OCI-LY1 (cell line): ENCODE results near the gene STRC.
"Not testable (repeated sequence)": the region's sequence is repeated elsewhere in the genome, so short reads cannot be mapped to it uniquely, and the experiment has no call there.

ENCODE experiments used
- H2AFZ ChIP-seq: fragments of 200-600 bp; sonication (generic), shearing (Covaris generic); 2 replicates; pipeline ENCODE4 v1.6.0; 2014; ENCODE audit warnings: antibody characterized with exemption, mild to moderate bottlenecking, low read length
- H3F3A ChIP-seq: fragments of 200-600 bp; sonication (generic), shearing (Covaris generic); 2 replicates; pipeline ENCODE4 v1.6.0; 2014; ENCODE audit warnings: mild to moderate bottlenecking, antibody characterized with exemption, low read length, moderate library complexity; ENCODE audit not compliant: insufficient read depth
- H3K27ac ChIP-seq: fragments of 200-600 bp; sonication (generic); 2 replicates; pipeline ENCODE4 v1.5.1; 2014; ENCODE audit warnings: low read length, mixed run types, mild to moderate bottlenecking, low read depth; ENCODE audit not compliant: poor library complexity, severe bottlenecking
- H3K27me3 ChIP-seq: fragments of 200-600 bp; sonication (generic); 2 replicates; pipeline ENCODE4 v1.6.0; 2014; ENCODE audit warnings: antibody characterized with exemption, mild to moderate bottlenecking, low read length, moderate library complexity; ENCODE audit not compliant: insufficient read depth
- H3K36me3 ChIP-seq: fragments of 200-600 bp; sonication (generic); 2 replicates; pipeline ENCODE4 v1.6.1; 2014; ENCODE audit warnings: mild to moderate bottlenecking, antibody characterized with exemption, low read length, moderate library complexity, mixed read lengths; ENCODE audit not compliant: insufficient read depth
- H3K4me1 ChIP-seq: fragments of 200-600 bp; sonication (generic); 2 replicates; pipeline ENCODE4 v1.5.1; 2014; ENCODE audit warnings: mild to moderate bottlenecking, low read length, moderate library complexity; ENCODE audit not compliant: insufficient read depth, severe bottlenecking
- H3K4me2 ChIP-seq: fragments of 200-600 bp; sonication (generic), shearing (Covaris generic); 2 replicates; pipeline ENCODE4 v1.6.1; 2014; ENCODE audit warnings: low read length
- H3K4me3 ChIP-seq: fragments of 200-600 bp; sonication (generic); 2 replicates; pipeline ENCODE4 v1.5.1; 2014; ENCODE audit warnings: low read length, low read depth, mild to moderate bottlenecking, mixed read lengths; ENCODE audit not compliant: poor library complexity, severe bottlenecking
- H3K79me2 ChIP-seq: fragments of 200-600 bp; shearing (Covaris generic); 2 replicates; pipeline ENCODE4 v1.6.1; 2016; ENCODE audit warnings: mixed run types, low read length, mixed read lengths; ENCODE audit not compliant: insufficient read depth
- H3K9ac ChIP-seq: fragments of 200-600 bp; sonication (generic), shearing (Covaris generic); 2 replicates; pipeline ENCODE4 v1.6.1; 2014; ENCODE audit warnings: mild to moderate bottlenecking, low read length, mixed read lengths
- H3K9me2 ChIP-seq: fragments of 200-600 bp; sonication (generic), shearing (Covaris generic); 2 replicates; pipeline ENCODE4 v1.6.1; 2014; ENCODE audit warnings: low read depth, mild to moderate bottlenecking, low read length, mixed read lengths
- H3K9me3 ChIP-seq: fragments of 200-600 bp; shearing (Covaris generic); 2 replicates; pipeline ENCODE4 v1.6.1; 2014; ENCODE audit warnings: low read length, mixed read lengths
- H4K20me1 ChIP-seq: fragments of 200-600 bp; sonication (generic), shearing (Covaris generic); 2 replicates; pipeline ENCODE4 v1.6.0; 2016; ENCODE audit warnings: mild to moderate bottlenecking, low read length; ENCODE audit not compliant: insufficient read depth
- EZH2 ChIP-seq: fragments of 200-600 bp; sonication (generic), shearing (Covaris generic); IDR thresholded peaks from 2 replicates; pipeline ENCODE4 v1.8.0; 2017; ENCODE audit warnings: borderline replicate concordance, mixed run types, mild to moderate bottlenecking, antibody characterized with exemption, low read length, moderate library complexity, mixed read lengths
- TF ChIP-seq, protein P1 (sequence below): fragments of 200-600 bp; sonication (generic), shearing (Covaris generic); IDR thresholded peaks from 2 replicates; pipeline ENCODE4 v1.5.1; 2017; ENCODE audit warnings: mild to moderate bottlenecking, antibody characterized with exemption, low read length, moderate library complexity, mixed read lengths

STRC gene

GRCh38 chr15:43566615-43567014, 52.0 kb downstream of the STRC start:
- not testable (repeated sequence) for H3K36me3 ChIP-seq, H3K9me2 ChIP-seq, H2AFZ ChIP-seq, H3K27ac ChIP-seq, H3K27me3 ChIP-seq, H3K9ac ChIP-seq, H4K20me1 ChIP-seq, H3F3A ChIP-seq, H3K9me3 ChIP-seq, H3K79me2 ChIP-seq, H3K4me1 ChIP-seq, H3K4me3 ChIP-seq, H3K4me2 ChIP-seq

GRCh38 chr15:43563793-43564192, 54.8 kb downstream of the STRC start:
- H3K27ac ChIP-seq, H3K4me1 ChIP-seq, H3K27me3 ChIP-seq, H3K9ac ChIP-seq, H3K9me2 ChIP-seq, H3K4me3 ChIP-seq, H4K20me1 ChIP-seq, H3K4me2 ChIP-seq, H3F3A ChIP-seq, H3K36me3 ChIP-seq, H3K9me3 ChIP-seq, H3K79me2 ChIP-seq, H2AFZ ChIP-seq: not testable (repeated sequence)

- H3K4me3 ChIP-seq, H2AFZ ChIP-seq, H3K4me1 ChIP-seq, H3K9me3 ChIP-seq, H4K20me1 ChIP-seq, H3K9ac ChIP-seq, H3K4me2 ChIP-seq, H3K27me3 ChIP-seq, H3K9me2 ChIP-seq, H3F3A ChIP-seq, H3K79me2 ChIP-seq, H3K36me3 ChIP-seq, H3K27ac ChIP-seq: not testable (repeated sequence)
Measured at GRCh38 chr15:43562753-43563152, 55.8 kb downstream of the STRC start.

- Histone ChIP-seq H2AFZ (no peak overlapping the region), H3K4me2 (no peak overlapping the region), H3K9me3 (no peaks in the 10 kb centered on the region), H3K36me3 (peaks cover 3% of the 10 kb centered on the region; the same call in 1 of the 2 replicates), H3K9me2 (no peaks in the 10 kb centered on the region), H3K4me3 (no peak overlapping the region), H3K9ac (no peak overlapping the region), H4K20me1 (no peaks in the 10 kb centered on the region), H3K79me2 (no peaks in the 10 kb centered on the region), H3F3A (no peaks in the 10 kb centered on the region), H3K4me1 (no peaks in the 10 kb centered on the region), H3K27ac (no peak overlapping the region), H3K27me3 (no peaks in the 10 kb centered on the region)
- TF ChIP-seq, protein P1, sequence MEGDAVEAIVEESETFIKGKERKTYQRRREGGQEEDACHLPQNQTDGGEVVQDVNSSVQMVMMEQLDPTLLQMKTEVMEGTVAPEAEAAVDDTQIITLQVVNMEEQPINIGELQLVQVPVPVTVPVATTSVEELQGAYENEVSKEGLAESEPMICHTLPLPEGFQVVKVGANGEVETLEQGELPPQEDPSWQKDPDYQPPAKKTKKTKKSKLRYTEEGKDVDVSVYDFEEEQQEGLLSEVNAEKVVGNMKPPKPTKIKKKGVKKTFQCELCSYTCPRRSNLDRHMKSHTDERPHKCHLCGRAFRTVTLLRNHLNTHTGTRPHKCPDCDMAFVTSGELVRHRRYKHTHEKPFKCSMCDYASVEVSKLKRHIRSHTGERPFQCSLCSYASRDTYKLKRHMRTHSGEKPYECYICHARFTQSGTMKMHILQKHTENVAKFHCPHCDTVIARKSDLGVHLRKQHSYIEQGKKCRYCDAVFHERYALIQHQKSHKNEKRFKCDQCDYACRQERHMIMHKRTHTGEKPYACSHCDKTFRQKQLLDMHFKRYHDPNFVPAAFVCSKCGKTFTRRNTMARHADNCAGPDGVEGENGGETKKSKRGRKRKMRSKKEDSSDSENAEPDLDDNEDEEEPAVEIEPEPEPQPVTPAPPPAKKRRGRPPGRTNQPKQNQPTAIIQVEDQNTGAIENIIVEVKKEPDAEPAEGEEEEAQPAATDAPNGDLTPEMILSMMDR = no peak
- TF ChIP-seq EZH2 = no peak
Measured at GRCh38 chr15:43552986-43553385, 65.6 kb downstream of the STRC start.

- no peaks in the 10 kb centered on the region for H3K4me1 ChIP-seq
- no peak overlapping the region for H3K4me2 ChIP-seq
- no peaks in the 10 kb centered on the region for H3K27me3 ChIP-seq
- no peaks in the 10 kb centered on the region for H3K79me2 ChIP-seq
- TF ChIP-seq, protein P1 = no peak
- no peak for TF ChIP-seq EZH2
- H3K9me2 ChIP-seq = no peaks in the 10 kb centered on the region
- peaks cover 4% of the 10 kb centered on the region for H3K9me3 ChIP-seq
- no peak overlapping the region for H3K27ac ChIP-seq
- no peaks in the 10 kb centered on the region for H3F3A ChIP-seq
- H3K9ac ChIP-seq = no peak overlapping the region
- H3K4me3 ChIP-seq = no peak overlapping the region
- no peak overlapping the region for H2AFZ ChIP-seq
- H4K20me1 ChIP-seq = no peaks in the 10 kb centered on the region
- H3K36me3 ChIP-seq = peaks cover 9% of the 10 kb centered on the region
Measured at GRCh38 chr15:43552256-43552655, 66.3 kb downstream of the STRC start.
